HepG2 (cell line): ENCODE results near the gene PDCD1LG2. TPM values are rescaled to one million over a fixed set of nuclear protein-coding genes. Genes with fewer than 3 reads are reported as not detected.

Source experiments
- ATAC-seq: fragments of 200-7000 bp; cut with Tn5 transposase; 3 replicates; pipeline ENCODE4 v1.9.1; 2020; ENCODE audit warnings: mild to moderate bottlenecking, moderate library complexity
- BruUV-seq: library from RNA; stranded (reverse); fragments of 400-500 nt; replicated peaks from 2 replicates; lab custom pipeline; 2021; lab: Mats Ljungman, UMichigan
- CTCF ChIA-PET: fragments of 300-600 bp; formaldehyde crosslinking; extraction: SDS; loops from one replicate; lab custom pipeline; 2021; ENCODE audit warnings: low total read pairs, inconsistent platforms, low intra/inter-chr PET ratio; lab: Yijun Ruan, JAX
- POLR2A ChIA-PET: fragments of 350-600 bp; sonication (Branson Sonifier 250); formaldehyde crosslinking; loops from one replicate; lab custom pipeline; 2020; ENCODE audit warnings: antibody characterized with exemption, inconsistent platforms; lab: Yijun Ruan, JAX
- DNase-seq: peaks from one replicate; pipeline ENCODE4 v3.0.0-alpha.2; 2015; ENCODE audit warnings: low spot score
- FAIRE-seq: peaks from 3 replicates; lab custom pipeline; 2011; peaks lifted over from hg19 to GRCh38; lab: Jason Lieb, UNC
- H2AFZ ChIP-seq: one replicate; pipeline ENCODE4 v1.6.1; 2011; ENCODE audit warnings: low read length, inconsistent platforms
- H3K27ac ChIP-seq: fragments of 300-600 bp; 3 replicates; pipeline ENCODE4 v1.8.0; 2011; ENCODE audit warnings: mixed run types, mild to moderate bottlenecking, mixed read lengths, low read length, inconsistent platforms; ENCODE audit not compliant: insufficient read depth; ENCODE audit errors: extremely low read length
- H3K27me3 ChIP-seq, 2 experiments: fragments of 200-600 bp in 1 of 2; 2 replicates in 1 of 2; 3 replicates in 1 of 2; pipeline versions ENCODE4 v1.6.0 to v1.8.0; 2011; ENCODE audit warnings: low read length in 2 of 2, mild to moderate bottlenecking in 2 of 2, moderate library complexity in 2 of 2, inconsistent platforms in 1 of 2; ENCODE audit not compliant: insufficient read depth in 2 of 2, control insufficient read depth in 1 of 2
- H3K36me3 ChIP-seq, 2 experiments: fragments of 200-600 bp in 1 of 2; replicated peaks in 1 of 2; 2 replicates in 1 of 2; 3 replicates in 1 of 2; pipeline versions ENCODE4 v1.5.1 to v1.8.0; 2011; ENCODE audit warnings: low read length in 2 of 2, inconsistent platforms in 1 of 2; ENCODE audit not compliant: insufficient read depth in 2 of 2, control insufficient read depth in 1 of 2
- H3K4me1 ChIP-seq: 2 replicates; pipeline ENCODE4 v1.5.1; 2012; ENCODE audit warnings: low read length, inconsistent platforms; ENCODE audit not compliant: insufficient read depth
- H3K4me2 ChIP-seq: 2 replicates; pipeline ENCODE4 v1.6.0; 2011; ENCODE audit warnings: low read depth, low read length, inconsistent platforms
- H3K4me3 ChIP-seq, 3 experiments: fragments of 200-600 bp in 1 of 3; sonication (generic), shearing (Covaris generic) in 1 of 3; replicated peaks in 1 of 3; 2 replicates each; pipeline ENCODE4 v1.5.1; 2011 to 2016; ENCODE audit warnings: low read length in 3 of 3, inconsistent platforms in 2 of 3, low read depth in 2 of 3, mild to moderate bottlenecking in 2 of 3, control low read depth in 1 of 3, mixed read lengths in 1 of 3; ENCODE audit not compliant: insufficient read depth in 1 of 3
- H3K79me2 ChIP-seq: one replicate; pipeline ENCODE4 v1.6.1; 2011; ENCODE audit warnings: low read length, inconsistent platforms; ENCODE audit not compliant: insufficient read depth
- H3K9ac ChIP-seq: 2 replicates; pipeline ENCODE4 v1.6.0; 2011; ENCODE audit warnings: mild to moderate bottlenecking, low read depth, low read length, inconsistent platforms; ENCODE audit not compliant: insufficient read depth
- H3K9me3 ChIP-seq: 2 replicates; pipeline ENCODE4 v1.5.1; 2012; ENCODE audit warnings: mild to moderate bottlenecking, low read length
- H4K20me1 ChIP-seq: 2 replicates; pipeline ENCODE4 v1.6.0; 2011; ENCODE audit warnings: inconsistent platforms, mild to moderate bottlenecking, low read length, moderate library complexity; ENCODE audit not compliant: insufficient read depth
- AHR ChIP-seq: IDR thresholded peaks from 2 replicates; pipeline ENCODE4 v1.6.1; 2018; ENCODE audit warnings: missing genetic modification reagents, missing compliant biosample characterization
- CBX1 ChIP-seq: IDR thresholded peaks from one replicate; pipeline ENCODE4 v1.6.1; 2016; ENCODE audit warnings: antibody characterized with exemption, low read depth
- DR1 ChIP-seq: sonication (generic); formaldehyde crosslinking; IDR thresholded peaks from 2 replicates; pipeline ENCODE4 v1.8.0; 2021; ENCODE audit warnings: mild to moderate bottlenecking, missing genetic modification reagents, inconsistent platforms
- HMGA1 ChIP-seq: sonication (generic); formaldehyde crosslinking; conservative IDR thresholded peaks from 2 replicates; pipeline ENCODE4 v1.4.0; 2020; ENCODE audit warnings: missing genetic modification reagents
- HOXA3 ChIP-seq: sonication (generic); formaldehyde crosslinking; IDR thresholded peaks from 2 replicates; pipeline ENCODE4 v1.5.0; 2020; ENCODE audit warnings: missing genetic modification reagents
- MXD4 ChIP-seq: IDR thresholded peaks from 2 replicates; pipeline ENCODE4 v1.6.1; 2016; ENCODE audit warnings: mild to moderate bottlenecking, missing biosample characterization, missing genetic modification reagents
- MXI1 ChIP-seq: IDR thresholded peaks from 3 replicates; pipeline ENCODE4 v1.6.1; 2012; ENCODE audit warnings: low read depth, low read length, inconsistent platforms, borderline replicate concordance
- NFE2L2 ChIP-seq: fragments of 150-350 bp; IDR thresholded peaks from 2 replicates; pipeline ENCODE4 v1.6.1; 2014; ENCODE audit warnings: low read length
- SNAPC4 ChIP-seq: sonication (generic); formaldehyde crosslinking; IDR thresholded peaks from 2 replicates; pipeline ENCODE4 v1.4.0; 2020; ENCODE audit warnings: mild to moderate bottlenecking, missing genetic modification reagents
- TBX2 ChIP-seq: sonication (generic); formaldehyde crosslinking; IDR thresholded peaks from 2 replicates; pipeline ENCODE4 v1.5.0; 2020; ENCODE audit warnings: missing genetic modification reagents, mild to moderate bottlenecking, borderline replicate concordance
- ZNF576 ChIP-seq: sonication (generic); formaldehyde crosslinking; IDR thresholded peaks from 2 replicates; pipeline ENCODE4 v1.4.0; 2020; ENCODE audit warnings: mild to moderate bottlenecking, missing genetic modification reagents
- ZNF580 ChIP-seq: IDR thresholded peaks from 2 replicates; pipeline ENCODE4 v1.6.1; 2016; ENCODE audit warnings: low read depth, borderline replicate concordance
- ZNF660 ChIP-seq: sonication (generic); formaldehyde crosslinking; IDR thresholded peaks from 2 replicates; pipeline ENCODE4 v1.5.1; 2020; ENCODE audit warnings: mild to moderate bottlenecking, low read depth, missing genetic modification reagents, borderline replicate concordance
- WGBS: methylation state at CpG from one replicate; pipeline ENCODE4 v1.1.6; 2017; ENCODE audit warnings: low lambda C conversion rate; 5-methylcytosine and 5-hydroxymethylcytosine counted together
- in situ Hi-C: cut with HindIII; loops from 2 replicates; pipeline ENCODE4 v1.10.0; 2017; ENCODE audit warnings: low pct_unique_long_range_greater_than_20kb; ENCODE audit not compliant: extremely low pct_ligation_motif_present
- intact Hi-C: fragments of 100-400 bp; cut with micrococcal nuclease; formaldehyde crosslinking; loops from one replicate; pipeline ENCODE4 v1.10.0; 2022; ENCODE audit not compliant: unreplicated experiment
- polyA plus RNA-seq, 8 experiments: library from polyadenylated mRNA; depleted of rRNA in 3 of 8; stranded (reverse) in 7 of 8; unstranded in 1 of 8; fragments of >200 nt; fragmentation: Illumina TruSeq in 4 of 8; extraction: Trizol in 4 of 8; gene quantifications; 2 replicates each; pipeline versions ENCODE4 v1.2.1 to v1.2.3, GENCODE V29; 2011 to 2016; ENCODE audit warnings: low read depth in 4 of 8, missing spikeins in 1 of 8, mixed read lengths in 1 of 8; ENCODE audit not compliant: insufficient read depth in 1 of 8
- total RNA-seq, 5 experiments: library from RNA; depleted of rRNA; stranded (reverse); fragments of >200 nt; fragmentation: Illumina TruSeq; extraction: Trizol; gene quantifications; 2 replicates each; pipeline ENCODE4 v1.2.3, GENCODE V29; 2016; ENCODE audit warnings: low read depth in 1 of 5

The PDCD1LG2 gene
- total and polyA plus RNA-seq, 2 of the 13 experiments (the other 11 are each of a cell fraction or from before 2014, with no cell fraction given), result not detected

- TF ChIP-seq SNAPC4 (CRISPR knock-in tag) (no peak), ZNF660 (CRISPR knock-in tag) (no peak), TBX2 (CRISPR knock-in tag) (no peak)
These were observed 21.9 kb upstream of the PDCD1LG2 start (continued) for GRCh38 chr9:5488221-5489008.

GRCh38 chr9:5489630-5490490 is 20.5 kb upstream of the PDCD1LG2 start:
- Histone ChIP-seq H3K9ac (no peak overlapping the region), H2AFZ (no peak overlapping the region), H3K36me3 (no peaks in the 10 kb centered on the region), H3K27me3 (peaks cover 0 to 6% of the 10 kb centered on the region in 2 experiments; a peak in 1 of 5 replicates), H3K4me1 (peaks cover 11% of the 10 kb centered on the region; the same call in 1 of the 2 replicates), H3K4me2 (no peak overlapping the region), H4K20me1 (no peaks in the 10 kb centered on the region), H3K4me3 (no peak overlapping the region), H3K9me3 (no peaks in the 10 kb centered on the region), H3K79me2 (no peaks in the 10 kb centered on the region), H3K27ac (no peak overlapping the region)
- no peak for FAIRE-seq
- no peak for DNase-seq
- CTCF ChIA-PET, result no interaction called here
- no peak for ATAC-seq
- intact Hi-C loops, result no loop called here
- in situ Hi-C loops, result no loop called here
- POLR2A ChIA-PET, result no interaction called here
- no TSS peak for BruUV-seq
- 38% methylated on average over 9 of the region's 9 CpGs for WGBS
- no peak for TF ChIP-seq DR1 (CRISPR knock-in tag)
- TF ChIP-seq ZNF576, result no peak
- no peak for TF ChIP-seq AHR (CRISPR knock-in tag)
- TF ChIP-seq MXD4 (CRISPR knock-in tag), result no peak
- TF ChIP-seq MXI1, result no peak
- TF ChIP-seq NFE2L2, result no peak
- TF ChIP-seq HMGA1 (CRISPR knock-in tag), result no peak
- no peak for TF ChIP-seq HOXA3 (CRISPR knock-in tag)
- TF ChIP-seq ZNF580 (CRISPR knock-in tag), result no peak
- TF ChIP-seq CBX1, result no peak
